ENCODE data around the gene TRIM14.

GRCh38 chr9:98104445-98104881 is 14.6 kb downstream of the TRIM14 start:
- TF ChIP-seq ZNF302 (tag by site-specific recombination; IDR thresholded peaks at IDR 0.05; ENCODE audit: low read depth): no peak
- TF ChIP-seq, protein P1, sequence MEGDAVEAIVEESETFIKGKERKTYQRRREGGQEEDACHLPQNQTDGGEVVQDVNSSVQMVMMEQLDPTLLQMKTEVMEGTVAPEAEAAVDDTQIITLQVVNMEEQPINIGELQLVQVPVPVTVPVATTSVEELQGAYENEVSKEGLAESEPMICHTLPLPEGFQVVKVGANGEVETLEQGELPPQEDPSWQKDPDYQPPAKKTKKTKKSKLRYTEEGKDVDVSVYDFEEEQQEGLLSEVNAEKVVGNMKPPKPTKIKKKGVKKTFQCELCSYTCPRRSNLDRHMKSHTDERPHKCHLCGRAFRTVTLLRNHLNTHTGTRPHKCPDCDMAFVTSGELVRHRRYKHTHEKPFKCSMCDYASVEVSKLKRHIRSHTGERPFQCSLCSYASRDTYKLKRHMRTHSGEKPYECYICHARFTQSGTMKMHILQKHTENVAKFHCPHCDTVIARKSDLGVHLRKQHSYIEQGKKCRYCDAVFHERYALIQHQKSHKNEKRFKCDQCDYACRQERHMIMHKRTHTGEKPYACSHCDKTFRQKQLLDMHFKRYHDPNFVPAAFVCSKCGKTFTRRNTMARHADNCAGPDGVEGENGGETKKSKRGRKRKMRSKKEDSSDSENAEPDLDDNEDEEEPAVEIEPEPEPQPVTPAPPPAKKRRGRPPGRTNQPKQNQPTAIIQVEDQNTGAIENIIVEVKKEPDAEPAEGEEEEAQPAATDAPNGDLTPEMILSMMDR (tag by site-specific recombination; IDR thresholded peaks at IDR 0.05): no peak
- no peak for TF ChIP-seq ZNF580 (tag by site-specific recombination; IDR thresholded peaks at IDR 0.05)
- no peak for TF ChIP-seq ZNF416 (tag by site-specific recombination; IDR thresholded peaks at IDR 0.05)
- TF ChIP-seq ZBTB44 (tag by site-specific recombination; IDR thresholded peaks at IDR 0.05): no peak
- TF ChIP-seq ZNF621 (tag by site-specific recombination; IDR thresholded peaks at IDR 0.05): no peak
- TF ChIP-seq PRDM1 (tag by site-specific recombination; IDR thresholded peaks at IDR 0.05): no peak
